ENCODE data around the gene MBD3L3. TPM values are rescaled to one million over a fixed set of nuclear protein-coding genes. Genes with fewer than 3 reads are reported as not detected.
"Not testable (repeated sequence)": the region's sequence is repeated elsewhere in the genome, so short reads cannot be mapped to it uniquely, and the experiment has no call there.

The MBD3L3 gene
- total and polyA plus RNA-seq, 10 of the 15 experiments (the other 5 are each of a cell fraction or from before 2014, with no cell fraction given), result not detected

- TF ChIP-seq, protein P1, sequence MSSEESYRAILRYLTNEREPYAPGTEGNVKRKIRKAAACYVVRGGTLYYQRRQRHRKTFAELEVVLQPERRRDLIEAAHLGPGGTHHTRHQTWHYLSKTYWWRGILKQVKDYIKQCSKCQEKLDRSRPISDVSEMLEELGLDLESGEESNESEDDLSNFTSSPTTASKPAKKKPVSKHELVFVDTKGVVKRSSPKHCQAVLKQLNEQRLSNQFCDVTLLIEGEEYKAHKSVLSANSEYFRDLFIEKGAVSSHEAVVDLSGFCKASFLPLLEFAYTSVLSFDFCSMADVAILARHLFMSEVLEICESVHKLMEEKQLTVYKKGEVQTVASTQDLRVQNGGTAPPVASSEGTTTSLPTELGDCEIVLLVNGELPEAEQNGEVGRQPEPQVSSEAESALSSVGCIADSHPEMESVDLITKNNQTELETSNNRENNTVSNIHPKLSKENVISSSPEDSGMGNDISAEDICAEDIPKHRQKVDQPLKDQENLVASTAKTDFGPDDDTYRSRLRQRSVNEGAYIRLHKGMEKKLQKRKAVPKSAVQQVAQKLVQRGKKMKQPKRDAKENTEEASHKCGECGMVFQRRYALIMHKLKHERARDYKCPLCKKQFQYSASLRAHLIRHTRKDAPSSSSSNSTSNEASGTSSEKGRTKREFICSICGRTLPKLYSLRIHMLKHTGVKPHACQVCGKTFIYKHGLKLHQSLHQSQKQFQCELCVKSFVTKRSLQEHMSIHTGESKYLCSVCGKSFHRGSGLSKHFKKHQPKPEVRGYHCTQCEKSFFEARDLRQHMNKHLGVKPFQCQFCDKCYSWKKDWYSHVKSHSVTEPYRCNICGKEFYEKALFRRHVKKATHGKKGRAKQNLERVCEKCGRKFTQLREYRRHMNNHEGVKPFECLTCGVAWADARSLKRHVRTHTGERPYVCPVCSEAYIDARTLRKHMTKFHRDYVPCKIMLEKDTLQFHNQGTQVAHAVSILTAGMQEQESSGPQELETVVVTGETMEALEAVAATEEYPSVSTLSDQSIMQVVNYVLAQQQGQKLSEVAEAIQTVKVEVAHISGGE (CRISPR knock-in tag; IDR thresholded peaks at IDR 0.05), result no peak
- TF ChIP-seq, protein P2, sequence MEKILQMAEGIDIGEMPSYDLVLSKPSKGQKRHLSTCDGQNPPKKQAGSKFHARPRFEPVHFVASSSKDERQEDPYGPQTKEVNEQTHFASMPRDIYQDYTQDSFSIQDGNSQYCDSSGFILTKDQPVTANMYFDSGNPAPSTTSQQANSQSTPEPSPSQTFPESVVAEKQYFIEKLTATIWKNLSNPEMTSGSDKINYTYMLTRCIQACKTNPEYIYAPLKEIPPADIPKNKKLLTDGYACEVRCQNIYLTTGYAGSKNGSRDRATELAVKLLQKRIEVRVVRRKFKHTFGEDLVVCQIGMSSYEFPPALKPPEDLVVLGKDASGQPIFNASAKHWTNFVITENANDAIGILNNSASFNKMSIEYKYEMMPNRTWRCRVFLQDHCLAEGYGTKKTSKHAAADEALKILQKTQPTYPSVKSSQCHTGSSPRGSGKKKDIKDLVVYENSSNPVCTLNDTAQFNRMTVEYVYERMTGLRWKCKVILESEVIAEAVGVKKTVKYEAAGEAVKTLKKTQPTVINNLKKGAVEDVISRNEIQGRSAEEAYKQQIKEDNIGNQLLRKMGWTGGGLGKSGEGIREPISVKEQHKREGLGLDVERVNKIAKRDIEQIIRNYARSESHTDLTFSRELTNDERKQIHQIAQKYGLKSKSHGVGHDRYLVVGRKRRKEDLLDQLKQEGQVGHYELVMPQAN (conservative IDR thresholded peaks at IDR 0.05), result no peak
- TF ChIP-seq ZBED1 (IDR thresholded peaks at IDR 0.05; ENCODE audit: borderline replicate concordance) (no peak), ZNF384 (IDR thresholded peaks at IDR 0.05; ENCODE audit: borderline replicate concordance, low read depth, low read length) (no peak), ATF2 (IDR thresholded peaks at IDR 0.05; ENCODE audit: low read length) (no peak)
- TF ChIP-seq, protein P3, sequence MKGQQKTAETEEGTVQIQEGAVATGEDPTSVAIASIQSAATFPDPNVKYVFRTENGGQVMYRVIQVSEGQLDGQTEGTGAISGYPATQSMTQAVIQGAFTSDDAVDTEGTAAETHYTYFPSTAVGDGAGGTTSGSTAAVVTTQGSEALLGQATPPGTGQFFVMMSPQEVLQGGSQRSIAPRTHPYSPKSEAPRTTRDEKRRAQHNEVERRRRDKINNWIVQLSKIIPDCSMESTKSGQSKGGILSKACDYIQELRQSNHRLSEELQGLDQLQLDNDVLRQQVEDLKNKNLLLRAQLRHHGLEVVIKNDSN (IDR thresholded peaks at IDR 0.05; ENCODE audit: borderline replicate concordance, extremely low read length, insufficient read depth, low read depth, low read length), result no peak
- TF ChIP-seq, protein P4, sequence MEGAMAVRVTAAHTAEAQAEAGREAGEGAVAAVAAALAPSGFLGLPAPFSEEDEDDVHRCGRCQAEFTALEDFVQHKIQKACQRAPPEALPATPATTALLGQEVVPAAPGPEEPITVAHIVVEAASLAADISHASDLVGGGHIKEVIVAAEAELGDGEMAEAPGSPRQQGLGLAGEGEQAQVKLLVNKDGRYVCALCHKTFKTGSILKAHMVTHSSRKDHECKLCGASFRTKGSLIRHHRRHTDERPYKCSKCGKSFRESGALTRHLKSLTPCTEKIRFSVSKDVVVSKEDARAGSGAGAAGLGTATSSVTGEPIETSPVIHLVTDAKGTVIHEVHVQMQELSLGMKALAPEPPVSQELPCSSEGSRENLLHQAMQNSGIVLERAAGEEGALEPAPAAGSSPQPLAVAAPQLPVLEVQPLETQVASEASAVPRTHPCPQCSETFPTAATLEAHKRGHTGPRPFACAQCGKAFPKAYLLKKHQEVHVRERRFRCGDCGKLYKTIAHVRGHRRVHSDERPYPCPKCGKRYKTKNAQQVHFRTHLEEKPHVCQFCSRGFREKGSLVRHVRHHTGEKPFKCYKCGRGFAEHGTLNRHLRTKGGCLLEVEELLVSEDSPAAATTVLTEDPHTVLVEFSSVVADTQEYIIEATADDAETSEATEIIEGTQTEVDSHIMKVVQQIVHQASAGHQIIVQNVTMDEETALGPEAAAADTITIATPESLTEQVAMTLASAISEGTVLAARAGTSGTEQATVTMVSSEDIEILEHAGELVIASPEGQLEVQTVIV (IDR thresholded peaks at IDR 0.05; ENCODE audit: borderline replicate concordance, partially characterized antibody), result no peak
These were observed 4.9 kb upstream of the MBD3L3 start (continued) for GRCh38 chr19:7063339-7063738.

- in situ Hi-C loops (cut with MboI); CTCF ChIA-PET; H3K79me2 ChIP-seq (ENCODE audit: control insufficient read depth, insufficient read depth, low read length); H3K4me3 ChIP-seq; H3K4me2 ChIP-seq (ENCODE audit: control insufficient read depth, insufficient read depth); H3K9ac ChIP-seq (ENCODE audit: control insufficient read depth, insufficient read depth, low read length); H3K27ac ChIP-seq (ENCODE audit: control insufficient read depth, insufficient read depth); POLR2A ChIA-PET; ATAC-seq; H2AFZ ChIP-seq (ENCODE audit: control insufficient read depth, low read depth, low read length); H3K36me3 ChIP-seq (ENCODE audit: control insufficient read depth in 2 of 2, insufficient read depth in 2 of 2, low read length in 1 of 2); DNase-seq (ENCODE audit: low read depth, low spot score); intact Hi-C loops (cut with micrococcal nuclease; ENCODE audit: unreplicated experiment); BruUV-seq (replicated peaks); SMC1A ChIA-PET (ENCODE audit: uncharacterized antibody, unreplicated experiment); H3K4me1 ChIP-seq (ENCODE audit: control insufficient read depth, insufficient read depth, low read length); RAD21 ChIA-PET (ENCODE audit: unreplicated experiment); H3K9me3 ChIP-seq (replicated peaks; ENCODE audit: control insufficient read depth, insufficient read depth, low read length); FAIRE-seq; H3K27me3 ChIP-seq (replicated peaks in 1 of 2; ENCODE audit: control insufficient read depth in 2 of 2, insufficient read depth in 2 of 2, low read length in 1 of 2); H4K20me1 ChIP-seq (ENCODE audit: control insufficient read depth, insufficient read depth): not testable (repeated sequence)
- 2% methylated on average over 1 of the region's 2 CpGs for WGBS (ENCODE audit: insufficient coverage, insufficient replicate concordance, low lambda C conversion rate, missing lambda C conversion rate)
These were observed 1.5 kb upstream of the MBD3L3 start for GRCh38 chr19:7059977-7060376.

Measured in GM12878 (cell line).